NCI-H446 treated with DMSO at 0.1 percent for 48 hours (cell line): ENCODE results near the gene HHIPL1.
"Not testable (repeated sequence)": the region's sequence is repeated elsewhere in the genome, so short reads cannot be mapped to it uniquely, and the experiment has no call there.

Experiments
- DNase-seq: peaks from one replicate; lab custom pipeline; 2025; lab: John Stamatoyannopoulos, UW

HHIPL1 gene

DNA sequence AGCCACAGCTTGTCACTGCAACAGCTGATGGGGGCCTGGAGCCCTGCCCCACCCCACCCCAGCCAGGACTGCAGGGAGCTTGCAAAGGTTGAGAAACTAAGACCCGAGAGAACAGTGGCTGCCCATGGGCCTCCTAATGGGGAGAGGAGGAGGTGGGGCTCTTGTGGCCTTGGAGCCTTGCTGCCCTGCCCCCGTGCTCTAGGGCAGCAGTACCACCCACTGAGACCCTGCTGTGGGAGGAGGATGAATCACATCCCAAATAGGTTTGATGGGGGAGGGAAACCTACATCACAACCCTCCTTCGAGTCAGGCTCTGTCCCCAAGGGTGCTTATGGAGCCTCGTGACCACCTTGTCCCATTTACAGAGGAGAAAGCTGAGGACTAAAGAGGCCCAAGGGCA is 15.9 kb downstream of the HHIPL1 start:
- no peak for DNase-seq

GRCh38 chr14:99661206-99661605 is 16.3 kb downstream of the HHIPL1 start:
- not testable (repeated sequence) for DNase-seq

DNA sequence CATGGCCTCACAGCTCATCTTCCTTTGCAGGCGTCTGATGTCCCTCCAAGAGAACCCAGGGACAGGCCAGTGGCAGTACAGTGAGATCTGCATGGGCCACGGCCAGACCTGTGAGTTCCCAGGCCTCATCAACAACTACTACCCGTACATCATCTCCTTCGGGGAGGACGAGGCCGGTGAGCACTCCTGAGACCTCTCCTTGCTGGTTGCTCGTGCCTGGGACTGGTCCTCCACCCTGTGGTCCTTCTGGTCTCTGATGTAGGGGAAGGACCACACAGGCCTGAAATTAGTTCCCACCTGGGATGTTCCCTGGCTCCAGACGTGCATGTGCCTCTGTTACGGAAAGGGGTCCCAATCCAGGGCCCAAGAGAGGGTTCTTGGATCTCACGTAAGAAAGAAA is 17.9 kb downstream of the HHIPL1 start:
- no peak for DNase-seq

DNA sequence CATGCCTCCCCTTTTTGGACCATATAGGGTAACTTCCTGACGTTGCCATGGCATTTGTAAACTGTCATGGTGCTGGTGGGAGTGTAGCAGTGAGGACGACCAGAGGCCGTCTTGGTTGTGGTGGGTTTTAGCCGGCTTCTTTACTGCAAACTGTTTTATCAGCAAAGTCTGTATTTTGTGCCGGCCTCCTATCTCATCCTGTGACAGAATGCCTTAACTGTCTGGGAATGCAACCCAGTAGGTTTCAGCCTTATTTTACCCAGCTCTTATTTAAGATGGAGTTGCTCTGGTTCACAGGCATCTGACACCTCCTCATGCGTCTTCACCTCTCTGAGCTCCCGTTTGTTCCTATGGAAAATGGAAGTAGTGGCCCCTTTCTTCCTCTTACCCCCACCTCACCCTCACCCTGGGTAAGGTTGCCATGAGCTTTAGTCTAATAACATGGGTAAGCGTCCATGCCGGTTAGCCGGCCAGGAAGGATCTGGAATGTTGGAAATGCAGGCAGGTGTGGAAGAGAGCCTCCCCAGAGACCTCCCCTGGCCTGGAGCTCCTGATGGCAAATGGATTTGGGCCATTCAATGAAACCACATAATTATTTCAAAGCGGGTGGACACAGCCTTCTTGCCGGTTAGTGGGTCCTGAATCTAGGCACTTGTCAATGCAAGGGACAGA is 18.6 kb downstream of the HHIPL1 start:
- no peak for DNase-seq

GRCh38 chr14:99664058-99664936 is 19.4 kb downstream of the HHIPL1 start:
- no peak for DNase-seq

- DNase-seq = no peak
Observed at GRCh38 chr14:99664937-99665273, 20.0 kb downstream of the HHIPL1 start.

- DNase-seq = no peak
Observed at GRCh38 chr14:99666533-99666932, 21.6 kb downstream of the HHIPL1 start.

DNA sequence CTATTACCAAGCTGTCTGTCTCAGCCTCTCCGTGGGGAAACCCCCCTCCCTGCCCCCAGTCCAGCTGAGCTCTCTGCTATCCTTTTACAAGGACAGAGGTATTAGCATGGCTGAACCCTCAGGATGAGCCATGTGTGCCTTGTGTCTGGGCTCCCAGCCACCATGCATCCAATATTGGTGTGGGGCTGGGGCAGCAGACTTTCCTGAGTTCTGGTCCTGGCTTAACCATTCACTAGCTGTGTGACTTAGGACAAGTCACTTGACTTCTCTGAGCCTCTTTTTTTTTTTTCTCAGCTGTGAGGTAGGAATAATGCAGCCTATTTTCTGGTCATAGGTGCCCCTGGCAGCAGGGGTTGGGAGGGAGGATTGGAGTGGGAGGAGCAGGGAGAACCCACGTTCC is 22.1 kb downstream of the HHIPL1 start:
- DNase-seq = no peak

GRCh38 chr14:99667821-99668220 is 22.9 kb downstream of the HHIPL1 start:
- DNase-seq = no peak

- no peak for DNase-seq
Observed at GRCh38 chr14:99668307-99669295, 23.7 kb downstream of the HHIPL1 start.

- DNase-seq = no peak
Observed at GRCh38 chr14:99670361-99671234, 25.7 kb downstream of the HHIPL1 start.

GRCh38 chr14:99671235-99672224 is 26.6 kb downstream of the HHIPL1 start:
- no peak for DNase-seq

- no peak for DNase-seq
Observed at GRCh38 chr14:99672506-99673304, 27.8 kb downstream of the HHIPL1 start.

DNA sequence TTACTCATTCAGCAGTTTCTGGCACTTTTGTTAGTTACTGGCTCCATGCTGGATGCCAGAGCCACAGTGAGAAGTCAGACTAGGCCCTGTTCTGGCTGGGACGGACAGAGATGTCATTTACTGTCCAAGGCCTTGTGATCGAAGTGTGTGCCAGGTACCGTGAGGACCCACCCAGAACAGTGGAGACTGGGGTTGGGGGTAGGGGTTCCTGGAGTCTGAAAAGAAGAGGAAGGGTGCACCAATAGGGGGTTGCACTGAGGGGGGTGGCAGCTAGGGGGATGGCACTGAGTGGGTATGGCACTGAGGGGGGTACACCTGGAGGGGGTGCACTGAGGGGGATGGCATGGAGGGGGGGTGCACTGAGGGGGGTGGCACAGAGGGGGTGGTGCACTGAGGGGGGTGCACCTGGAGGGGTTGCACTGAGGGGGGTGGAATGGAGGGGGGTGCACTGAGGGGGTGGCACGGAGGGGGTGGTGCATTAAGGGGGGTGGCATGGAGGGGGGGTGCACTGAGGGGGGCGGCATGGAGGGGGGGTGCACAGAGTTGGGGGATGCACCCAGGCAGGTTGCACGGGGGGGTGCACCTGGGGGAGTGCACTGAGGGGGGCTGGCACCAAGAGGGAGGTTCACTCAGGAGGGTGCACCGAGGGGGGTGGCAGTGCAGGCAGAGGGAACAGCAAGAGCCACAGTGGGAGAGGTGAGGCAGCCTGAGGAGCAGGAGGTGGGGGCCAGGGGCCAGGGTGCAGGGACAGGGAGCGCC is 28.6 kb downstream of the HHIPL1 start:
- DNase-seq = no peak

DNA sequence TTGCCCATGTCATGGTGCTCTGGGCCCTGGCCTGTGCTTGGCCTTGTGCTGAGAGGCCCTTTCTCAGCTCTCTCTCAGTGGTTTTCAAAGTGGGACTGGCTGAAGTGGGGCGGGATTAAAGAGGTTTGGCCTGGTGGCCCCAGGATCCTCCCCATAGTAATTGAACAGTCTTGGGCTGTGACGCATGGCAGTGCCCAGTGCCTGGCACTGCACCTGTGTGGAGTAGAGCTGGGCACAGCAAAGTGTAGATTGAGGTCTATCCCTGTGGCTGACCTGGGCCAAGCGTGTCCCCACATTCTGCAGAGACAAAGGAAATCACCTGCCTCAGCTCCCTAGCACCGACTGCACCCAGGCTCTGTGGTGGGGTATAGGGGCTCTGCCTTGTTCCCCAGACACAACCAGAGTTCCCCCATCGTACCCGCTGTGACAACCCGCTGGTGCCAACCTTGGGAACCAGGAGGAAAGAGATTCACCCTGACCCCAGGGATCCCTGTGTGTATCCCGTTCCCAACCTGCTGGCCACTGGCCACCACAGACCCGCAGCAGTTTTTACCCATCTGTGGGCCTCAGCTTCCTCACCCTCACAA is 29.2 kb downstream of the HHIPL1 start:
- no peak for DNase-seq

DNA sequence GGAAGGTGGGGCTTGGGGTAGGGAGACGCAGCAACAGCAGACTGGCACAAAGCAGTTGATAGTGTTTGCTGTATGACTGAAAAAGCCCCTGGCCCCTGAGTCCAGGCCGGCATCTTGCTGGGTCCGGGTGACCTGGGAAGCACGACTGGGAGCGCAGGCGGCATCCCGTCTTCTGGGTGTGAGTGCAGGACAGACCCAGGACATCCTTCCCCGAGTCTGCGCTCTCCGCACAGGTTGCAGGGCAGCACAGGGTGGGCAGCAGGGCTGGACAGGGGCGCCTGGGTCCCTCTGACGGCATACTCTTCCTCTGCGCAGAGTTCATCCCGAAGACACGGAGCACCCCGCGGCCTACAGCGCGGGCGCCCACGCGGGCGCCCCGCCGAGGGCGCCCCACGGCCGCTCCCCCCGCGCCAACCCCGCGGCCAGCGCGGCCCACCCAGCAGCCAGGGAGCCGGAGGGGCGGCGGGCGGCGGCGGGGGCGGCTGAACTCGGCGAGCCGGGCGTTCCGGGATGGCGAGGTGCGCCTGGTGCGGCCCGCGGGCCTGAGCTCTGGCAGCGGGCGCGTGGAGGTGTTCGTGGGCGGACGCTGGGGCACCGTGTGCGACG is 29.9 kb downstream of the HHIPL1 start:
- no peak for DNase-seq

- no peak for DNase-seq
Observed at GRCh38 chr14:99675382-99675835, 30.5 kb downstream of the HHIPL1 start.

- no peak for DNase-seq
Observed at GRCh38 chr14:99675951-99676350, 31.0 kb downstream of the HHIPL1 start.
